Esophagus squamous epithelium (tissue), 5 donors: ENCODE data around the gene LMTK2. TPM values are rescaled to one million over a fixed set of nuclear protein-coding genes. Genes with fewer than 3 reads are reported as not detected.
A peak's percentile ranks its signal among the peaks of the same experiment; 100 is the strongest.
"Not testable (repeated sequence)": the region's sequence is repeated elsewhere in the genome, so short reads cannot be mapped to it uniquely, and the experiment has no call there.

Experiments used
- DNase-seq: peaks from one replicate; lab custom pipeline; 2025; lab: John Stamatoyannopoulos, UW
- H3K27ac ChIP-seq, 4 donors: fragments of 200-600 bp; sonication (generic); one replicate each; pipeline ENCODE4 v1.5.1; 2016 to 2019; ENCODE audit warnings: mild to moderate bottlenecking in 1 of 4
- H3K27me3 ChIP-seq, 4 donors: fragments of 200-600 bp; sonication (generic); 1 replicate in 3 of 4; 2 replicates in 1 of 4; pipeline versions ENCODE4 v1.5.1 to v1.6.0; 2017 to 2021; ENCODE audit warnings: antibody characterized with exemption in 1 of 4
- H3K36me3 ChIP-seq, 3 donors: fragments of 200-600 bp; sonication (generic); one replicate each; pipeline ENCODE4 v1.5.1; 2016 to 2019
- H3K4me1 ChIP-seq, 3 donors: fragments of 200-600 bp; sonication (generic); one replicate each; pipeline ENCODE4 v1.5.1; 2017 to 2019
- H3K4me3 ChIP-seq, 4 donors: fragments of 200-600 bp; sonication (generic); 1 replicate in 3 of 4; 2 replicates in 1 of 4; pipeline ENCODE4 v1.5.1; 2016 to 2019; ENCODE audit warnings: mild to moderate bottlenecking in 2 of 4, moderate library complexity in 1 of 4
- H3K9me3 ChIP-seq, 3 donors: fragments of 200-600 bp; sonication (generic); one replicate each; pipeline ENCODE4 v1.5.1; 2016 to 2019
- POLR2A ChIP-seq, 4 donors: fragments of 450-650 bp; IDR thresholded peaks; one replicate each; pipeline ENCODE4 v1.6.1; 2017; ENCODE audit warnings: antibody characterized with exemption in 4 of 4, mild to moderate bottlenecking in 4 of 4, moderate library complexity in 3 of 4
- WGBS, 2 donors: methylation state at CpG; one replicate each; pipeline ENCODE4 v1.1.5; 2018; 5-methylcytosine and 5-hydroxymethylcytosine counted together
- intact Hi-C: fragments of 100-400 bp; cut with DNase I; formaldehyde crosslinking; loops from one replicate; pipeline ENCODE4 v1.15.0; 2022
- total RNA-seq, 4 donors: library from RNA; depleted of rRNA; stranded (reverse); fragments of >200 nt; gene quantifications; one replicate each; pipeline ENCODE4 v1.1.0, GENCODE V29; 2016
- TF ChIP-seq, protein P1 (sequence below), 6 experiments: fragments of 450-650 bp in 4 of 6; fragments of 200-600 bp in 2 of 6; sonication (generic) in 2 of 6; IDR thresholded peaks; one replicate each; pipeline ENCODE4 v1.5.1; 2016 to 2019; ENCODE audit warnings: antibody characterized with exemption in 6 of 6, mild to moderate bottlenecking in 4 of 6, moderate library complexity in 4 of 6
- donor health status: DM: yes; HTN: yes; CAD: no.

Gene LMTK2
- total RNA-seq, 4 donors from 2014 or later, result 16.0 to 29.3 (median 20.3) TPM

DNA sequence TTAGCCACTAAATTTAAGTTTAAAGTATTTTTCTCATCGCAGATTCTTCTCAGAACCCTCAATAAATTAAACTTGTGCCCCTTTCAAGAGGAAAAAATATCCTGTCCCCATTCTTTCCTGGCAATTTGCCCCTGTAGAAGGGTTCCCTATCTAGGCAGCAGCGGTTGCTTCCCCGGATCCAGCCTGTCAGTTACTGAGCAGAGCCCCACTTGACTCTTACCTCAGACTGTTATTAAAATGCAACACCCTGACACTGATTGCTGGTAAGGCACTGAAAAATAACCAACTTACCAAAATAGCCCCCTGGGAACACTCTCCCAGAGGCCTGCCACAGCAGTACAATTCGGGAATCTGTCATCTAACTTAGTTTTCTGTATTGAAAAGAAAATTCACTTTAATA is 13.9 kb downstream of the LMTK2 start:
- no peaks in the 10 kb centered on the region for H3K36me3 ChIP-seq
- H3K4me1 ChIP-seq, result peaks cover 0 to 29% (median 0%) of the 10 kb centered on the region in 3 donors
- H3K27me3 ChIP-seq, result no peaks in the 10 kb centered on the region
- no peaks in the 10 kb centered on the region for H3K9me3 ChIP-seq
- 84 to 92% methylated on average over 4 of the region's 4 CpGs for WGBS, 2 donors
- no peak for DNase-seq
- H3K4me3 ChIP-seq, result no peak overlapping the region
- intact Hi-C loops, result no loop called here
- no peak for TF ChIP-seq POLR2A (IDR thresholded peaks at IDR 0.05)
- TF ChIP-seq, protein P1, sequence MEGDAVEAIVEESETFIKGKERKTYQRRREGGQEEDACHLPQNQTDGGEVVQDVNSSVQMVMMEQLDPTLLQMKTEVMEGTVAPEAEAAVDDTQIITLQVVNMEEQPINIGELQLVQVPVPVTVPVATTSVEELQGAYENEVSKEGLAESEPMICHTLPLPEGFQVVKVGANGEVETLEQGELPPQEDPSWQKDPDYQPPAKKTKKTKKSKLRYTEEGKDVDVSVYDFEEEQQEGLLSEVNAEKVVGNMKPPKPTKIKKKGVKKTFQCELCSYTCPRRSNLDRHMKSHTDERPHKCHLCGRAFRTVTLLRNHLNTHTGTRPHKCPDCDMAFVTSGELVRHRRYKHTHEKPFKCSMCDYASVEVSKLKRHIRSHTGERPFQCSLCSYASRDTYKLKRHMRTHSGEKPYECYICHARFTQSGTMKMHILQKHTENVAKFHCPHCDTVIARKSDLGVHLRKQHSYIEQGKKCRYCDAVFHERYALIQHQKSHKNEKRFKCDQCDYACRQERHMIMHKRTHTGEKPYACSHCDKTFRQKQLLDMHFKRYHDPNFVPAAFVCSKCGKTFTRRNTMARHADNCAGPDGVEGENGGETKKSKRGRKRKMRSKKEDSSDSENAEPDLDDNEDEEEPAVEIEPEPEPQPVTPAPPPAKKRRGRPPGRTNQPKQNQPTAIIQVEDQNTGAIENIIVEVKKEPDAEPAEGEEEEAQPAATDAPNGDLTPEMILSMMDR (IDR thresholded peaks at IDR 0.05), result no peak
- no peak overlapping the region for H3K27ac ChIP-seq

DNA sequence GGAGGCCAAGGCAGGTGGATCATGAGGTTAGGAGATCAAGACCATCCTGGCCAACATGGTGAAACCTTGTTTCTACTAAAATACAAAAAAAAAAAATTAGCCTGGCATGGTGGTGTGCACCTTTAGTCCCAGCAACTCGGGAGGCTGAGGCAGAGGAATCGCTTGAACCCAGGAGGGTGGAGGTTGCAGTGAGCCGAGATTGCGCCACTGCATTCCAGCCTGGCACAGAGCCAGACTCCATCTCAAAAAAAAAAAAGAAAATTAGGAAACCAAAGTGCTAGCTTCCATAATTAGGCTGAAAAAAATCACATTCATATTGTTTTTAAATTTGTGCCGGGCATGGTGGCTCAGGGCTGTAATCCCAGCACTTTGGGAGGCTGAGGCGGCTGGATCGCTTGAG is 14.7 kb downstream of the LMTK2 start:
- H3K4me3 ChIP-seq, intact Hi-C loops, DNase-seq, H3K27me3 ChIP-seq, H3K27ac ChIP-seq, H3K9me3 ChIP-seq, H3K36me3 ChIP-seq: not testable (repeated sequence)
- H3K4me1 ChIP-seq, result peaks cover 0 to 31% (median 0%) of the 10 kb centered on the region in 3 donors
- WGBS, 2 donors, result 90 to 91% methylated on average over 7 of the region's 7 CpGs

DNA sequence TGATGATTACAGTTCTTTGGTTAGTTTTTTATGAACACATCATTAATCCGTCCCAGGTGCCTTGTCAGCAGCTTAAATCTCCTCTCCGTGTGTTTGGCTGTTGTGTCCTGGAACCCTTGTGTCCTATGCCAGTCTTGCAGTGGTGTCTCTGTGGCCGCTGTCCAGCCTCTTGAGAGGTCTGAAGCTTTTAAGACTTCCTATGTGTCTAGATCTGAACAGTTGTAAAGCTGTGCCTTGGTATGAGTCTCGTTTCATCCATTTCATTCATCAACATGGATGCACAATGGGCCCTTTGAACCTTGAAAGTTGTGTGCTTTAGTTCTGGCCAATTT is 16.7 kb downstream of the LMTK2 start:
- no peak overlapping the region for H3K4me3 ChIP-seq
- TF ChIP-seq POLR2A (IDR thresholded peaks at IDR 0.05), result no peak
- TF ChIP-seq, protein P1 (IDR thresholded peaks at IDR 0.05), result no peak
- no peaks in the 10 kb centered on the region for H3K9me3 ChIP-seq
- intact Hi-C loops, result no loop called here
- H3K27me3 ChIP-seq, result no peaks in the 10 kb centered on the region
- H3K4me1 ChIP-seq, result peaks cover 0 to 14% (median 0%) of the 10 kb centered on the region in 3 donors
- H3K36me3 ChIP-seq, result no peaks in the 10 kb centered on the region
- WGBS, 2 donors, result 78 to 83% methylated on average over 4 of the region's 4 CpGs
- no peak overlapping the region for H3K27ac ChIP-seq
- no peak for DNase-seq

DNA sequence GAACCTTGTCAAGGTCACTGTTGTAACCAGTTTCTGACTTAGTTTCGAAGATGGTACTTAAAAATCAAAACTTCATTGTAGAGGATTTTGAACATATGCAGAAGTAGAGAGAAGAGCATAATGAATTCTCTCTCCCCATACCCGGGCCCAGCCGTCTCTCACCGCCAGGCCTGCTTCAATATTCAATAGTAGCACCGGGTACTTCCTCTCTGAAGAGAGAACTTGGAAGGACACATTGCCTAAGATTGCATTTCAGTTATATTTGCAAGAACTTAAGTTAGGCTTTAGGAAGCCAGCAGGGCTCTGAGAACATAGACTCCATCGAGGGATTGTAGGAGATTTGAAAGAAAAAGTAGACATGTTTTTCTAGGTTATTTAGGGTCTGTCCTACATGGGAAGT is 19.1 kb downstream of the LMTK2 start:
- Histone ChIP-seq H3K27ac (no peak overlapping the region), H3K36me3 (no peaks in the 10 kb centered on the region), H3K9me3 (no peaks in the 10 kb centered on the region), H3K27me3 (no peaks in the 10 kb centered on the region), H3K4me3 (no peak overlapping the region), H3K4me1 (peaks cover 0 to 6% (median 0%) of the 10 kb centered on the region in 3 donors)
- no peak for DNase-seq
- intact Hi-C loops, result no loop called here
- TF ChIP-seq, protein P1 (IDR thresholded peaks at IDR 0.05), result no peak
- no peak for TF ChIP-seq POLR2A (IDR thresholded peaks at IDR 0.05)
- WGBS, 2 donors, result 88 to 90% methylated on average over 6 of the region's 6 CpGs

DNA sequence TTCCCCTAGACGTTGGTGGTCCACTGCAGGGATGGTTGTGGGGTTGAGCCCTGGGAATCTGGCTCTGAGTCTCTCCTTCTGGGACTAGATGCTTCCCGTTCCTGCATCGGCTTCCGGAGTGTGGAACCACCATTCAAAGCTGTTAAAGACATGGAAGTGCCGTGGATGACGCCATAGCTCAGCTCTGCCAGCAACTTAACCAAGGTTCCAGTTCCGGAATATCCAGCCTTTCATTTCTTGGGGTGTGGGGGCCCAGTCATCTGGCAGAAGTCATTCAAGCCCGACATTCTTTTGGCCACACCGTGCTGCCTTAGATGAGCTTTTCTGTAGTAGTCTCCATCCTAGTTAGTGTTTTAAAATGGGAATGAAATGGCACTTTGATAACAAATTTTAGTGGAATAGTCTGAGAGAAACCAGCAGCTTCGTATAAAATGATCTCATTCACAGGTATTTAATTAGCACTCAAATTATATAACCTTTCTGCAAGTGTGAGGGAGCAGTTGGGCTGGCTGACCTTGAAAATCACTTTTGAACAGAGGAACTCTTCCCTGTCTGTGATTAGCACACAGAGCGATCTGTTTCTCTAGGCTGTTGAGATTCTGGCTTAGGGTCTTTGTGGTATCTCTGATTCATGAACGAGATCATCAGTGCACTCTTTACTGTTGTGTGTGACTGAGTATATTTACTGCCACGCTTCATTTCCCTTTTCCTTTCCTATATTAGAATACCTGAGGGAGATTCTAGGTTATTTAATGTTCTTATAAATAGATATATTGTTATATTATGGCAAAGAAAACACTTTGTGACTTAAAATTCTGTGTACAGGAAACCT is 19.9 kb downstream of the LMTK2 start:
- TF ChIP-seq, protein P1 (IDR thresholded peaks at IDR 0.05), result no peak
- TF ChIP-seq POLR2A (IDR thresholded peaks at IDR 0.05), result no peak

More for the DNA sequence above, 19.9 kb downstream of the LMTK2 start:
- Histone ChIP-seq H3K4me1 (peaks cover 0 to 14% (median 6%) of the 10 kb centered on the region in 3 donors), H3K36me3 (no peaks in the 10 kb centered on the region), H3K9me3 (no peaks in the 10 kb centered on the region), H3K27ac (peak overlapping the region in 2 of 4 donors; percentile 5 to 9), H3K27me3 (no peaks in the 10 kb centered on the region), H3K4me3 (no peak overlapping the region)
- 70 to 80% methylated on average over 12 to 13 of the region's 13 CpGs for WGBS, 2 donors
- intact Hi-C loops, result no loop called here
- DNase-seq, result no peak
